ENCODE results near the gene BTBD9. TPM values are rescaled to one million over a fixed set of nuclear protein-coding genes. Genes with fewer than 3 reads are reported as not detected.

BTBD9 gene
- total and polyA plus RNA-seq, 2 experiments from 2014 or later: 8.4 to 10.1 TPM

GRCh38 chr6:38142178-38142902, 497.4 kb downstream of the BTBD9 start:
- Histone ChIP-seq H3K27me3 (no peaks in the 10 kb centered on the region), H3K9me3 (ENCODE audit: low read depth) (no peaks in the 10 kb centered on the region), H3K4me3 (no peak overlapping the region), H3K4me1 (ENCODE audit: low read depth) (peaks cover 15% of the 10 kb centered on the region), H3K27ac (peak overlapping the region; percentile 55), H3K36me3 (no peaks in the 10 kb centered on the region)
- no peak for DNase-seq (ENCODE audit: low read depth in 1 of 2, low spot score in 1 of 2)
- TF ChIP-seq CTCF (IDR thresholded peaks at IDR 0.05; ENCODE audit: low read depth, low read length): no peak

- H3K36me3 ChIP-seq: no peaks in the 10 kb centered on the region
- peaks cover 15% of the 10 kb centered on the region for H3K4me1 ChIP-seq (ENCODE audit: low read depth)
- no peak for TF ChIP-seq CTCF (IDR thresholded peaks at IDR 0.05; ENCODE audit: low read depth, low read length)
- no peak overlapping the region for H3K27ac ChIP-seq
- no peaks in the 10 kb centered on the region for H3K27me3 ChIP-seq
- no peak for DNase-seq (ENCODE audit: low read depth in 1 of 2, low spot score in 1 of 2)
- H3K4me3 ChIP-seq: no peak overlapping the region
- H3K9me3 ChIP-seq (ENCODE audit: low read depth): no peaks in the 10 kb centered on the region
Observed at GRCh38 chr6:38141716-38142115, 498.0 kb downstream of the BTBD9 start.

GRCh38 chr6:38141085-38141484, 498.6 kb downstream of the BTBD9 start:
- Histone ChIP-seq H3K27ac (no peak overlapping the region), H3K4me1 (ENCODE audit: low read depth) (peaks cover 15% of the 10 kb centered on the region), H3K4me3 (no peak overlapping the region), H3K36me3 (no peaks in the 10 kb centered on the region), H3K9me3 (ENCODE audit: low read depth) (no peaks in the 10 kb centered on the region), H3K27me3 (no peaks in the 10 kb centered on the region)
- DNase-seq (ENCODE audit: low read depth in 1 of 2, low spot score in 1 of 2): no peak
- TF ChIP-seq CTCF (IDR thresholded peaks at IDR 0.05; ENCODE audit: low read depth, low read length): no peak

DNA sequence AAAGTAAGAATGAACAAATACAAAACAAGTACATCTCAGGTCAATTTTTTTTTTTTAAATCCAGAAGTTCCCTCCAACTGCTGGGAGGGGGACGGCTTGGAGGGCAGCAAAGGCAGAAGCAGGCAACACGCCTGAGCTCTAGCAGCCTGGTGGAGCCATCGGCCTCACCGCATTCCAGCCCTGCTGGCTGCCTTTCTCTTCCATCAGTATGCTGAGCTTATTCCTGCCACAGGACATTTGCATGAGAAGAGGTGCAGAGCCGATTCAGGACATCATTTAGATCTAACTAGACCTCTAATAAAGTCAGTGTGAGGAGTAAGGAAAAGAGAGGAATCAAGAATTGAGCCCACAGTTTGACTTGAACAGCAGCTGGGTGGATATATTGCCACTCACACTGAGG, 501.4 kb downstream of the BTBD9 start:
- Histone ChIP-seq H3K9me3 (ENCODE audit: low read depth) (no peaks in the 10 kb centered on the region), H3K27me3 (no peaks in the 10 kb centered on the region), H3K36me3 (no peaks in the 10 kb centered on the region), H3K4me3 (no peak overlapping the region), H3K4me1 (ENCODE audit: low read depth) (peaks cover 26% of the 10 kb centered on the region), H3K27ac (no peak overlapping the region)
- no peak for DNase-seq (ENCODE audit: low read depth in 1 of 2, low spot score in 1 of 2)
- TF ChIP-seq CTCF (IDR thresholded peaks at IDR 0.05; ENCODE audit: low read depth, low read length): no peak

GRCh38 chr6:38137608-38138265, 502.0 kb downstream of the BTBD9 start:
- Histone ChIP-seq H3K4me3 (no peak overlapping the region), H3K36me3 (no peaks in the 10 kb centered on the region), H3K27ac (peak overlapping the region; percentile 15), H3K27me3 (no peaks in the 10 kb centered on the region), H3K4me1 (ENCODE audit: low read depth) (peaks cover 20% of the 10 kb centered on the region), H3K9me3 (ENCODE audit: low read depth) (no peaks in the 10 kb centered on the region)
- DNase-seq (ENCODE audit: low read depth in 1 of 2, low spot score in 1 of 2): no peak
- TF ChIP-seq CTCF (IDR thresholded peaks at IDR 0.05; ENCODE audit: low read depth, low read length): no peak
